Smooth muscle cell of trachea (primary cell): ENCODE data around the gene FAM53A. TPM values are rescaled to one million over a fixed set of nuclear protein-coding genes. Genes with fewer than 3 reads are reported as not detected.

Source experiments
- total RNA-seq: library from RNA; depleted of rRNA; stranded (reverse); fragments of >200 nt; gene quantifications from 2 replicates; pipeline ENCODE4 v1.2.1, GENCODE V29; 2014

Gene FAM53A, protein sequence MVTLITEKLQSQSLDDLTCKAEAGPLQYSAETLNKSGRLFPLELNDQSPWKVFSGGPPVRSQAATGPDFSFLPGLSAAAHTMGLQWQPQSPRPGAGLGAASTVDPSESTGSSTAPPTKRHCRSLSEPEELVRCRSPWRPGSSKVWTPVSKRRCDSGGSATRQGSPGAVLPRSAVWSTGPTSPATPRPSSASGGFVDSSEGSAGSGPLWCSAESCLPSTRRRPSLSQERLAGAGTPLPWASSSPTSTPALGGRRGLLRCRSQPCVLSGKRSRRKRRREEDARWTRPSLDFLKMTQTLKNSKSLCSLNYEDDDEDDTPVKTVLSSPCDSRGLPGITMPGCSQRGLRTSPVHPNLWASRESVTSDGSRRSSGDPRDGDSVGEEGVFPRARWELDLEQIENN
- 2.3 TPM in 2 replicates for total RNA-seq

DNA sequence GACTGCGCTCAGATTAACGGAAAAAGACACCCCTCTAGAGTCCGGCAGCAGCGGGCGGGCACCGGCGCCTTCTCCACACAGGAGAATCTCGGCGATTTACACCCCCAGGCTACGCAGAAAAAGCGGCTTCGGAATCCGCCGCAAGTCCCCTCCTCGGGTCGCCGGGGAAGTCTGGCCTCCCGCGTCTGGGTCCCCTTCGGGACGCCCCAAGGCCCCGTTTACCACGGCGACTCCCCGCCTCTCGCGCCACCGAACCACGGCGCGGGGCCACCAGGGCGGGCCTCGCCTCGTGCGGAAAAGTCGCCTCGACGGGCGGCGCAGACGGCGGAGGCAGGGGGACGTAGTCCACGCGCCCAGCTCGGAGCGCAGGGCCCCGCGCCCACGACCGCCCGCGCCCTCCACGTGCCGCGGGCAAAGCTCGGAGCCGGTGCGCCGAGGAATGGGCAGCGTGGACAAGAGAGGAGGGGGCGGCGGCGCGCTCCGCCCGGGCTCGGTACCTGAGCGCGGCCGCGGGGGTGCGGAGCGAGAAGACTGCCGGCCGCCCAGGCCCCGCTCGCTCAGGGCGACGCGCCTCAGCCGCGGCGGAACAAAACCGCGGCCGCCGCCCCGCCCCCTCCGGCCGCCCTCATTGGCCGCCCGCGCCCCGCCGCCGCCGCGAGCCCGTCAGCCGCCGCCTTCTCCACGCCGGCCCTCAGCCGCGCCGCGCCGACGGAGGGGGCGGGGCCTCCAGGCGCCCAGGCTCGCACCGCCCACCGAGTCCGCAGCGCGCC, at the start of gene FAM53A:
FAM53A (minus strand) TSS at position 578 of the 770 bp plus-strand sequence. CDS start 15,572 bp downstream, outside the sequence.

DNA sequence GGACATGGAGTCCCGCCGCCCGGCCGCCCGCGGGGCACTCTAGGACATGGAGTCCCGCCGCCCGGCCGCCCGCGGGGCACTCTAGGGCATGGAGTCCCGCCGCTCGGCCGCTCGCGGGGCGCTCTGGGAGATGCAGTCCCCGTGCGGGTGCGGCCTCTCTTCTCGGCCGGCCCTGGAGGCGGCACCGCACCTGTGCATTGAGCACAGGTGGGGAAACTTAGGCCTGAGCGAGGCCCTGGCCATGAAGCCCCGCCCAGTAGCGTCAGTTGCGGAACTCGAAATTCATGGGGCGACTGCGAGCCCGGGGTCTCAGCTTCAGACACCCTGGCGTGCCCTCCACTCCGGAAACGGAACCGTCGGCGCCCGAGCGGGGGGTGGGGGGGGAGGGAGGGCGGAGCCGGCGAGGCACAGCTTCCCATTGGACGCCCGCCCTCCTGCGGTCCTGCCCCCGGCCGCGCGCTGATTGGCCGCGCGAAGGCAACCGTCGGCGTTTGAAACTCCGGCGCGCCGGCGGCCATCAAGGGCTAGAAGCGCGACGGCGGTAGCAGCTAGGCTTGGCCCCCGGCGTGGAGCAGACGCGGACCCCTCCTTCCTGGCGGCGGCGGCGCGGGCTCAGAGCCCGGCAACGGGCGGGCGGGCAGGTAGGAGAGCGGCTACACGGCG, 37.0 kb upstream of the FAM53A start, which contains the start of the genes TACC3 and TMEM129:
TACC3 (plus strand) TSS at position 519 of the 663 bp plus-strand sequence. CDS start 1,901 bp downstream, outside the sequence.
TMEM129 (minus strand) TSS at position 321 of the 663 bp plus-strand sequence. CDS start 486 bp downstream, outside the sequence.

DNA sequence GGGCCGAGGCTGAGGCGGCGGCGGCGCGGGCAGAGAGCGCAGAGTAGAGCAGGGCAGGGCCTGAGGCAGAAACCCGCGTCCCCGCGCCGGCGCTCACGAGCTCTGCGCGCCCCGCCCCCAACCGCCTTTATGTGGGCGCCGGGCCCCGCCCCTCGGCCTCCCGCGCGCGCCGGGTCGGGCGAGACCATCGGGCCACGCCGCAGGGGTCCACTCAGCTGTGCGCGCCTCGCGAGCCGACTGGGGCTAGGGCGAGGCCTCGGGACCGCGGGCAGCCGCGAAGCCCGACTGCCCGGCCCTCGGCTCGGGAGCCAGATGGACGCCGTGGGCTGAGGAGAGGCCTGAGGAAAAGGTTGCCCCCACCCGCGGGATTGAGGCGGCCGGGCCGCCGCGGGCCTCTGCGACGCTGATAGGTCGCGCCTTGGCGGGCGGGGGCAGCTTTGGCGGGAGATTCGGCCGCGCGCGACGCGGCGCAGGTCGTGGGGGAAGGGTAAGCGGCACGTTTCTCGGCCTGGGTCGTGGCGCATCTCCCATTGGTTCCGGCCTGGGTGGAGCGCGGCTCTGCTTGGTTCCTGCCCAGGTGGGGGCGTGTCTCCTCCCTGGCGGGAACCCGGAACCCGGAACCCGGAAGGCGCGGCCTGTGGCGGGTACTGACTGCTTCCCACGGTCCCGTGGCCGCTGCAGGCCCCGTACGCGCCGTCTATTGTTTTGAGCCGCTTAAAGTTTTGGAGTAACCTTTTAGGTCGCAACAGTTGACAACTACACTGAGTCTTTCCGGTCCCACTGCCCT, 28.3 kb upstream of the FAM53A start, which contains the start of gene SLBP:
SLBP (minus strand) TSS at position 104 of the 787 bp plus-strand sequence. CDS start 131 bp downstream, outside the sequence.

Other genes with a start within 250 kb of the FAM53A start
- 50.2 and 63.2 TPM in 2 replicates for gene SLBP, start 28.0 kb upstream of the FAM53A start, total RNA-seq
- 38.0 and 56.7 TPM in 2 replicates for gene TMEM129, start 37.0 kb upstream of the FAM53A start, total RNA-seq
- 4.6 and 31.0 TPM in 2 replicates for gene TACC3, start 37.2 kb upstream of the FAM53A start, total RNA-seq
- gene FGFR3, start 109.0 kb upstream of the FAM53A start, total RNA-seq: 0.33 and 0.44 TPM in 2 replicates
- gene LETM1, start 171.8 kb upstream of the FAM53A start, total RNA-seq: 56.1 and 76.1 TPM in 2 replicates
- gene NSD2, start 187.1 kb upstream of the FAM53A start, total RNA-seq: 64.0 and 110 TPM in 2 replicates